Omental fat pad (tissue), 4 donors: ENCODE measurements around the gene C11orf91. TPM values are rescaled to one million over a fixed set of nuclear protein-coding genes. Genes with fewer than 3 reads are reported as not detected.

Experiments used
- ATAC-seq: fragments of 150-250 bp; one replicate; pipeline ENCODE4 v1.9.1; 2016; ENCODE audit warnings: mild to moderate bottlenecking, moderate library complexity; ENCODE audit not compliant: low FRiP score
- DNase-seq: peaks from one replicate; pipeline ENCODE4 v3.0.0-alpha.2; 2019; ENCODE audit warnings: low spot score
- CTCF ChIP-seq, 3 donors: fragments of 450-650 bp; IDR thresholded peaks; one replicate each; pipeline ENCODE4 v1.5.1; 2016 to 2017; ENCODE audit warnings: antibody characterized with exemption in 3 of 3, mild to moderate bottlenecking in 3 of 3, moderate library complexity in 2 of 3
- total RNA-seq, 4 donors: library from RNA; depleted of rRNA; stranded (reverse); fragments of >200 nt; gene quantifications; one replicate each; pipeline ENCODE4 v1.1.0, GENCODE V29; 2016

The C11orf91 gene
- total RNA-seq, 4 donors from 2014 or later: not detected

- no peak for DNase-seq
- TF ChIP-seq CTCF (IDR thresholded peaks at IDR 0.05): no peak
- ATAC-seq: no peak
Observed at GRCh38 chr11:33652930-33653329, 47.7 kb downstream of the C11orf91 start.

GRCh38 chr11:33652431-33652830 lies 48.2 kb downstream of the C11orf91 start:
- no peak for TF ChIP-seq CTCF (IDR thresholded peaks at IDR 0.05)
- ATAC-seq: no peak
- no peak for DNase-seq

- TF ChIP-seq CTCF (IDR thresholded peaks at IDR 0.05): no peak
- DNase-seq (no peak), ATAC-seq (no peak)
Observed at GRCh38 chr11:33651990-33652389, 48.6 kb downstream of the C11orf91 start.

GRCh38 chr11:33651555-33651954 lies 49.1 kb downstream of the C11orf91 start:
- ATAC-seq (no peak), DNase-seq (no peak)

GRCh38 chr11:33649944-33650343 lies 50.7 kb downstream of the C11orf91 start:
- no peak for DNase-seq
- ATAC-seq: no peak
- no peak for TF ChIP-seq CTCF (IDR thresholded peaks at IDR 0.05)

More at GRCh38 chr11:33651555-33651954, 49.1 kb downstream of the C11orf91 start:
- no peak for TF ChIP-seq CTCF (IDR thresholded peaks at IDR 0.05)

Other genes starting within 250 kb of the C11orf91 start
- gene CD59, start 35.6 kb upstream of the C11orf91 start, total RNA-seq: 100 to 1,000 TPM; 327 to 685 (median 490) TPM
- 10 to 100 TPM; 23.0 to 55.8 (median 30.8) TPM for gene FBXO3, start 73.7 kb upstream of the C11orf91 start, total RNA-seq
- gene LMO2, start 191.2 kb upstream of the C11orf91 start, total RNA-seq: 10 to 100 TPM in 3 of 4 donors, 1 to 10 TPM in 1; 9.4 to 53.3 (median 25.8) TPM